GM12865 (cell line): ENCODE results near the gene ATP5F1E.

Source experiments
- DNase-seq: peaks from one replicate; pipeline ENCODE4 v3.0.0; 2010; ENCODE audit warnings: low read depth
- H3K4me3 ChIP-seq: 2 replicates; pipeline ENCODE4 v1.5.1; 2011; ENCODE audit warnings: mild to moderate bottlenecking, low read depth, low read length, control low read depth
- TF ChIP-seq, protein P1 (sequence below): IDR thresholded peaks from 2 replicates; pipeline ENCODE4 v1.5.1; 2011; ENCODE audit warnings: low read length, control low read depth, low read depth, inconsistent platforms; ENCODE audit not compliant: insufficient read depth; ENCODE audit errors: missing control alignments

ATP5F1E gene

DNA sequence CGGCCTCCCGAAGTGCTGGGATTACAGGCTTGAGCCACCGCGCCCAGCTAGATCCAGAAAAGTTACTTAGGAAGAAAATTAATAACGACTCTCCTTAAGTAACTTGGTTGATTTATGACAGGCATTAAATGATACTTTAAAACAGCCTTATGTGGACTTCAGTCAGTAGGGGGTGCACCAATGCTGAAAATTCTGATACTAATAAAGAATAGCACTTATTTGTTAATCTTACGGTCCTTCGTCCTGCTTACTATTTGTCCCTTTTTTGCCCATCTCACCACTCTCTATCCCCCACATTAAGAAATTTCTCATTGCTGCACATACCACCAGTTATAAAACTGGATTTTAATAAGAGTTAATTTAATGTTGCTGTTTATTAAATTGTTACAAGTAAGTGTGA lies 23.2 kb upstream of the ATP5F1E start:
- TF ChIP-seq, protein P1, sequence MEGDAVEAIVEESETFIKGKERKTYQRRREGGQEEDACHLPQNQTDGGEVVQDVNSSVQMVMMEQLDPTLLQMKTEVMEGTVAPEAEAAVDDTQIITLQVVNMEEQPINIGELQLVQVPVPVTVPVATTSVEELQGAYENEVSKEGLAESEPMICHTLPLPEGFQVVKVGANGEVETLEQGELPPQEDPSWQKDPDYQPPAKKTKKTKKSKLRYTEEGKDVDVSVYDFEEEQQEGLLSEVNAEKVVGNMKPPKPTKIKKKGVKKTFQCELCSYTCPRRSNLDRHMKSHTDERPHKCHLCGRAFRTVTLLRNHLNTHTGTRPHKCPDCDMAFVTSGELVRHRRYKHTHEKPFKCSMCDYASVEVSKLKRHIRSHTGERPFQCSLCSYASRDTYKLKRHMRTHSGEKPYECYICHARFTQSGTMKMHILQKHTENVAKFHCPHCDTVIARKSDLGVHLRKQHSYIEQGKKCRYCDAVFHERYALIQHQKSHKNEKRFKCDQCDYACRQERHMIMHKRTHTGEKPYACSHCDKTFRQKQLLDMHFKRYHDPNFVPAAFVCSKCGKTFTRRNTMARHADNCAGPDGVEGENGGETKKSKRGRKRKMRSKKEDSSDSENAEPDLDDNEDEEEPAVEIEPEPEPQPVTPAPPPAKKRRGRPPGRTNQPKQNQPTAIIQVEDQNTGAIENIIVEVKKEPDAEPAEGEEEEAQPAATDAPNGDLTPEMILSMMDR, result peak; percentile 32
- DNase-seq, result peak; percentile 28
- H3K4me3 ChIP-seq, result no peak overlapping the region

DNA sequence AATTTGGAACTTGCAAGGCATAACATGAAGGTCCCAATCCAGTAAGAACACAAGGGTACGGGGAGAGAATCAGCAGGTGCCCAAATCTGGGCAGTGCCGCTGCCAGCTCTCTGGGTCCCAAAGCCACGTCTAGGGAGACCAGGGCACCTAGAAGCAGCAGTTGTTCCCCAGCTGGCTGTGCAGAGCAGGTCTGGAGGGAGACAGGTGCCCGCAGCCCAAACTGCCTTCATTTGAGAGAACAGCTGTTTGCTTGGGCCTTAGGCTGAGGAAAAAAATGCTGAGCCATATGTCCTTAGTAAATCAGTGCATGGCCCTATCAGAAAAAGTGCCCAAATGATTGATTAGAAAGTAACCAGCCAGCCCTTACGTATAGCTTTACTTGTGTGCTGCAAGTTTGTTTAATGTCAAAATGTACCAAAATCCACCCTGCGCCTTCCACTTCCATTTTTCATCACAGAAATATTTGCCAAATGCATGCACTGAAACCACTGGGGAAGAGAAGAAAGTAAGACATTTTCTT lies 19.6 kb upstream of the ATP5F1E start:
- TF ChIP-seq, protein P1, result no peak
- DNase-seq, result no peak
- no peak overlapping the region for H3K4me3 ChIP-seq

DNA sequence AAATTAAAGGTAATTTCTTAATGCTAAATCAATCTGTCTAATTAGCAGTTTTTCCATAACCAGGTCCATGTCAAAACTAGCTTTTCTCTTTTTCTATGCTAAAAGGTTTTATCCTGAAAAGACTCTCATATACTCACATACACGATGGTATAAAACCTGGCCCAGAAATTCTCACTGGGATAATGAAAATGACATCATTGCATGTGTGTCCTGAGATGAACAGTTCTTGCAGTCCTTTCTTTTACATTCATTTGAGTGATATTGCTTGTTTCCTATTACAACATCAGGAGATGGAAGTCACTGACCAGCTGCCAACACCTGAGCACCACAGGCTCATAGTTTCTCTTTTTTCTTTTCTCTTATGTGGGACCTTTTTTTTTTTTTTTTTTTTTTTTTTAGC lies 18.3 kb upstream of the ATP5F1E start:
- H3K4me3 ChIP-seq, result no peak overlapping the region
- DNase-seq, result no peak
- TF ChIP-seq, protein P1, result no peak

DNA sequence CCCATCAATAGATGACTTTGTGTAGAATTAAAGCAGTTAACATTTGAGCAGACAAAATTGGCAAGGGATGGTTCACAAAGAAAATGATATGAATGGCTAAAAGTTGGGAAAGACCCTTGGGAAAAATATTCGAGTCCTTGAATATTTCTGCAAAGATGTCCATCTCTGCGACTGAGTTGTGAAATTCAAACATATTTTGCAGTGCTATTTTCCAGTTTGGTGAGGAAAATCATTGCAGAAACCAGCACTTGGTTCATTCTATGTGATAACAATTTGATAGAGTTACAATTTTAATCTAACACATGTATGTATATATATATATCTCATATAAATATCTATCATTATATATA lies 16.5 kb upstream of the ATP5F1E start:
- H3K4me3 ChIP-seq, result no peak overlapping the region
- TF ChIP-seq, protein P1, result no peak
- DNase-seq, result no peak

DNA sequence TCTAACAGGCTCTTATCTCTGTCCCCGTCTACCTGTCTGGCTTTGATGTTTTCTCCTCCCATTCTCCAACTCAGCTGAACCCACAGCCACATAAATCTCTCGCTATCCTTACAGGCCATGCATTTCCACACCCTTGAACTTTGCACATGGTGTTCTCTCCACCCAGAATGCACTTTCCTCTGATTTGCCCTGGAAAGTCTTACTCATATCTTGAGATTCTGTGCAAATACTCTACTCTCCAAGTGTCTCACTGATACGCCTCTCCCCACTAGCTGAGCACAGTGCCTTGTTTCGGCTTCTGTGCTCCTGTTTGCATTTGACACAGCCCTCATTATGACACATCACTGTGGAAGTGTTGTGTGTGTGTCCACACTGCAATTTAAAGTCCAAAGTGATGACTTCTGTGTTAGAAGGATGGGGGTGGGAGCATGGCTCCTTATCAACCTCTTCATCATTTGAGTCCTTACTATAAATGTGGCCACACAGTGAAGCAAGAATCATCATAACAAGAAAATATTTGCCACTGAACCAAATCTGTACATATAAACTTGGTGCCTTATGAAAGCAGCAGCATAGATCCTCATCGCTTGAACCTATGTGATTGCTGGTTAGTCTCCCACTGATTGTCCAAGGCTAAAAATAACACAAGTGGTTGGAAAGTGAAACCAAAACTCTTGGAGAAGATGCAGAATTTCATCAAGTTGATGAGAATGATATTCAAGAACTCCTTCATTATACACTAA lies 16.0 kb upstream of the ATP5F1E start:
- TF ChIP-seq, protein P1, result no peak
- H3K4me3 ChIP-seq, result no peak overlapping the region
- DNase-seq, result no peak

DNA sequence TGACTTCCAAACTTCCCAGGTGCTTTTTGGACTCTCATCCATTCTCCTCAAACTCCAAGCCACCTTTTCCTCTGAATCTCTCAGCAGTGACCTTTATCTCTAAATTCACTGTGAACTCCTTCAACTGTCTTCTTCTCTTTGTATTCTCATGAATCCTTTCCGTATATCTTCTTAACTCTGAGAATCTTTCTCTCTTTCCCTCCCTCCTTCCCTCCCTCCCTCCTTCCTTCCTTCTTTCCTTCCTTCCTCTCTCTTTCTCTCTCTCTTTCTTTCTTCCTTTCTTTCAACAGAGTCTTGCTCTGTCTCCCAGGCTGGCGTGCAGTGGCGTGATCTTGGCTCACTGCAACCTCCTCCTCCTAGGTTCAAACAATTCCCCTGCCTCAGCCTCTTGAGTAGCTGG lies 14.7 kb upstream of the ATP5F1E start:
- H3K4me3 ChIP-seq, result no peak overlapping the region
- TF ChIP-seq, protein P1, result no peak
- DNase-seq, result no peak

DNA sequence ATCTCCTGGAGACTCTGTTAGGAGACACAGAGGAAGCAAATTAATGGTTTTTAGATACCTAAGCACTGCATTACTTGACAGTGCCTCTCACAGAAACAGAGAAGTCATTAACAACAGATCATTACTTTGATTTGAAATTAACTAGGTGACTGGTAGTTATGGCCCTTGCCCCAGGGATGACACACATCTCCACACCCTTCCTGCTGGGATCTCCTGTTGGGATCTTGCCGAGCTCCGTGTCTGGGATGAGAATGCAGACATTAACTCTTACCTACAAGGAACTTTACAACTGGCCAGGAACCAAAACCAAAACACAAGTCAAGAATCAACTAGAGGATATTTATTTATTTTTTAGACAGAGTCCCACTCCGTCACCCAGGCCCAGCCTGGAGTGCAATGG lies 12.7 kb upstream of the ATP5F1E start:
- H3K4me3 ChIP-seq, result no peak overlapping the region
- no peak for DNase-seq
- TF ChIP-seq, protein P1, result no peak
